Hypothalamus (tissue), 51 donors: Measurements from ENCODE around the gene ATP6AP1.

ENCODE experiments used
- DNase-seq, 51 donors: peaks; one replicate each; lab custom pipeline; 2025; lab: John Stamatoyannopoulos, UW

The ATP6AP1 gene

GRCh38 chrX:154426916-154427770 is 1.3 kb upstream of the ATP6AP1 start:
- DNase-seq, result no peak

GRCh38 chrX:154429711-154430110 is 1.2 kb downstream of the ATP6AP1 start:
- DNase-seq, result peak in 1 of 51 donors; percentile 2

GRCh38 chrX:154430479-154430878 is 2.0 kb downstream of the ATP6AP1 start:
- no peak for DNase-seq

GRCh38 chrX:154430916-154431315 is 2.4 kb downstream of the ATP6AP1 start:
- DNase-seq, result no peak

GRCh38 chrX:154431341-154431740 is 2.9 kb downstream of the ATP6AP1 start:
- DNase-seq, result peak in 10 of 51 donors; percentile 2 to 13 (median 5)

DNA sequence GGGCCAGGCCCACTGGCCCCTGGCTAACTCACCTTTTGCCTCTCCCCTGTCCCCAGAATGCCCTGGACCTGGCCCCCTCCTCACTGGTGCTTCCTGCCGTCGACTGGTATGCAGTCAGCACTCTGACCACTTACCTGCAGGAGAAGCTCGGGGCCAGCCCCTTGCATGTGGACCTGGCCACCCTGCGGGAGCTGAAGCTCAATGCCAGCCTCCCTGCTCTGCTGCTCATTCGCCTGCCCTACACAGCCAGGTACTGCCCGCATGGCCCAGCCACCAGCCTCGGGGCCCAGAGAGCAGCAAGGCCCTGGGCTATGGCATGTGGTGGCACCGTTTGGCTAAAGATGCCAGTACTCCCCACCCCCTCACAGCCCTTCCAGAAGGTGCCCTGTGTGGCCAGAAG is 3.7 kb downstream of the ATP6AP1 start:
- no peak for DNase-seq

DNA sequence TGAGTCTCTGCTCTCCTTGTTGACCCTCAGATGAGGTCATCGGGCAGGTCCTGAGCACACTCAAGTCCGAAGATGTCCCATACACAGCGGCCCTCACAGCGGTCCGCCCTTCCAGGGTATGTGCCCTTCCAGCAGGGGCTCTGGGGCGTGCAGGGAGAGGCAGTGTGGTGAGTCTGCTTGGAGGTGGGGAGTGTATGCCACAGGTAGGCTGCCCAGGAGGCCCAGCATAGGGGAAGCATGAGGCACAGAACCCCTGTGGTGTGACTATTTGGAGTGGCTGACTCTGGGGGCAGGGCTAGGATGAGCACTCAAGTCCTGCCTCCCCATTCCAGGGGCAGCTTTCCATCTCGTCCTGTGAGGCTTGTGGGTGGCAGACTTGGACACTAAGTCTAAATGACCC is 5.1 kb downstream of the ATP6AP1 start:
- no peak for DNase-seq

DNA sequence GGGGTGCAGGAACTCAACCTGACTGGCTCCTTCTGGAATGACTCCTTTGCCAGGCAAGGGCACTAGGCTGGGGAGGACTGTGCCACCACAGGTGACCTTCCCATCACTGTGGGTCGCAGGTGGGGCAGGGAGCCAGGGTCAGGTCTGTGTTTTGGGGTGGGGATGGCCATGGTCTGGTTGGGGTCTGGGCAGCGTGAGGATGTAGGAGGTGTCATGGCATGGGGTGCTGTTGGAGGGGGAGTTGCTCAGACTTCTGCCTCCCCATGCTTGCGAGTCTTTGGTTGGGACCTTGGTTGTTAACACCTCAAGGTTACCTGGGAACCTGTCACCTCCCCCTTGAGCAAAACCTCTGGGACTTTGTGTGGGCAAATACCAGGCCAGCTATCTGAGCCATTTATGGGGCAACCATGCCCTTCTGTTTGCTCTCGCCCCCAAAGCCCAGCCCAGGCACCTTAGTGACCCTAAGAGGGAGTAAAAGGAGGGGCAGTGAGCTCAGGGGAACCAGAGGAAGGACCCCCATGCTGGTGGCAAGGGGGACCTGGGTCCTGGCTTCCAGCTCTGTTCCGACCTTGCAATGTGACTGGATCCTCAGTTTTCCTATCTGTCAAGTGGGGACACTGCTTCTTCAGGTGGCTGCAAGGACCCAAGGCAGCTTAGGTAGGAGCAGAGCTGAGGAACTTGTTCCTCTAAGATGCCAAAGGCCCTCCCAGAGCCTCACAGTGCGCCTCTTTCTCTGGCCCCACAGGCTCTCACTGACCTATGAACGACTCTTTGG is 6.1 kb downstream of the ATP6AP1 start:
- DNase-seq, result no peak

DNA sequence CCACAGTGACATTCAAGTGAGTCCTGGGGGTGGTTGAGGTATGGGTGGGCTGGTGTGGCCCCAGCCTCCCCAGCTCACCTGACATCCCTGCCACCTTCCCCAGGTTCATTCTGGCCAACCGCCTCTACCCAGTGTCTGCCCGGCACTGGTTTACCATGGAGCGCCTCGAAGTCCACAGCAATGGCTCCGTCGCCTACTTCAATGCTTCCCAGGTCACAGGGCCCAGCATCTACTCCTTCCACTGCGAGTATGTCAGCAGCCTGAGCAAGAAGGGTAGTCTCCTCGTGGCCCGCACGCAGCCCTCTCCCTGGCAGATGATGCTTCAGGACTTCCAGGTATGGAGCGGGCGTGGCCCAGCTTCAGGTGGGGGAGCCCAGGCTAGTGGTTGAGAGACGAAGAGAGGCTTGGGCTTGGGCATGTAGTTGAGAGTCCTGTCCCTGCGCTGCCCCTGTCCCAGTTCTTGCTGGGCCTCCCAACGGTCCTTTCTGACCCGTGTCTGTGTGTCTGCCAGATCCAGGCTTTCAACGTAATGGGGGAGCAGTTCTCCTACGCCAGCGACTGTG is 6.8 kb downstream of the ATP6AP1 start:
- no peak for DNase-seq

DNA sequence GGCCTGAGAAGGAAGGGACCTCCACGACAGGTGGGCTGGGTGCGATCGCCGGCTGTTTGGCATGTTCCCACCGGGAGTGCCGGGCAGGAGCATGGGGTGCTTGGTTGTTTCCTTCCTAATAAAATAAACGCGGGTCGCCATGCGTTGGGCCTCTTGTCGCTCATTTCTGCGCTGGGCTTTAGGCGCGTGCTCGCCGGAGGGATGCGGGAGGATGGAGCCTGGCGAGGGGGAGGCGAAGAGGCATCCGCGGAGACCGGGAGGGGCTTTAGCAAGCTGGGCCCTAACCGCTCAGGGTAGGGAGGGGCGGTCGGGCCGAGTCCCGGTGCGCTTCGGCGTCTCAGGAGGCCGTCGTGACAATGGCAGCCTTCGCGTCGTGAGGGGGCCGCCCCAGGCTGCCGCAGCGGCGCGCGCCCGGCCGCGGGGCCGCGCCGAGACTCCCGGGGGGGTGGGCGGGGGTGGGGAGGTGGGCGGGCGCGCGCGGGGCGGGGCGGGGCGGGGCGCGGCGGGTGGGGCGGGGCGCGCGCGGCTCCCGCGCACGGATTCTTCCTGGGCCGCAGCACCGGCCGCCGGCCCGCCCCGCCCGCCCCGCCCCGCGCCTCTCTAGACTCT is 8.0 kb downstream of the ATP6AP1 start:
- DNase-seq, result peak in 22 of 51 donors; percentile 1 to 58 (median 30)

- DNase-seq, result peak in 25 of 51 donors; percentile 1 to 55 (median 30)
These were observed 8.7 kb downstream of the ATP6AP1 start, which contains the start of gene GDI1 for GRCh38 chrX:154436983-154437752. Gene GDI1 (plus strand): TSS chrX:154437154. CDS start chrX:154437255, 101 bp downstream.

DNA sequence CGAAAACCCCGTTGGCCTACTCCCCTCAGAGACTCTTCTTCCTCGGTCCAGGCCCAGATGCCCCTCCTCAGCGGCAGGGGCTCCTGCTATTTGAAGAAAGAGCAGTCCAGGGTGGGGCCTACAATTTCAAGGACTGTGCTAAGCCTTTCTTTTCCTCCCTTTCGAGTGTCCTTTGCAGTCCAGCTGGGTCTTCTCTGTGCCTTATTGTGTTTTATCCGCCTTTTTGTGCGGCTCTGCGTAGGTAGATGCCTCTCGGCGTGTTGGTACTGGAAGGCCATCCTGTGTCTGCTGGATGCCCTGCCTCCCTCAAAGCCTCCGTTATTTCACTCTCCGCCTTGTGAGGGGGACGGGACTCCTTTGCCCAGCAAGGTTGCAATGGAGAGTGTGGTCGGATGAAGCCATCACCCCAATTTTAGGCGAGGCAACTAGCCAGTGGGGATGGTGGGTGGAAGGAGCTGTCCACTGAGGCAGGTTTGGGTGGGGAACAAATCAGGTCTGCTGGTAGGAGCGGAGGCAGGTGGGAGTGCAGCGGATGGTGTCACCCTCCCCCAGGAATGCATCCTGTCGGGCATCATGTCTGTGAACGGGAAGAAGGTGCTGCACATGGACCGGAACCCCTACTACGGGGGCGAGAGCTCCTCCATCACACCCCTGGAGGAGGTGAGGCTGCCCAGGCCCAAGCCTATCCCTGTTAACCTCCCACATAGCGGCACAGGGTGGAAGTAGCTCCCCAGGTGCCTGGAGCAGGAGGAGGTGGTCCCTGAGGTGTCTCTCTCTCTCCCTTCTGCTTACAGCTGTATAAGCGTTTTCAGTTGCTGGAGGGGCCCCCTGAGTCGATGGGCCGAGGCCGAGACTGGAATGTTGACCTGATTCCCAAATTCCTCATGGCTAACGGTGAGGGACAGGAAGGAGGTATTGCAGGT is 9.8 kb downstream of the ATP6AP1 start:
- no peak for DNase-seq

GRCh38 chrX:154439841-154440240 is 11.4 kb downstream of the ATP6AP1 start:
- no peak for DNase-seq

GRCh38 chrX:154440623-154441357 is 12.3 kb downstream of the ATP6AP1 start:
- DNase-seq, result no peak

DNA sequence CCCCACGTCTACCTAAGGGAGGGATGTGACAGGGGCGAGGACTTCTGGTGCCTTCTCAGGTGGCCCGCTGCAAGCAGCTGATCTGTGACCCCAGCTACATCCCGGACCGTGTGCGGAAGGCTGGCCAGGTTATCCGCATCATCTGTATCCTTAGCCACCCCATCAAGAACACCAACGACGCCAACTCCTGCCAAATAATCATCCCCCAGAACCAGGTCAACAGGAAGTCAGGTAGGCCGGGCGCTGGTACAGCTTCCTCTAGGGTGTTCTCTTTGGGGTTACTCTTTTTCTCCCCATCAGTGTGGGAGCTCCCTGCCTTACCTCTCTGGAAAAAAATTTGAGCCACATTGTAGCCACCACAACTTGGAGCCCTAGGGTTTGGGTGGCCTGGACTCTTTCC is 13.1 kb downstream of the ATP6AP1 start:
- no peak for DNase-seq

- DNase-seq, result no peak
These were observed 13.7 kb downstream of the ATP6AP1 start for GRCh38 chrX:154441984-154442707.

DNA sequence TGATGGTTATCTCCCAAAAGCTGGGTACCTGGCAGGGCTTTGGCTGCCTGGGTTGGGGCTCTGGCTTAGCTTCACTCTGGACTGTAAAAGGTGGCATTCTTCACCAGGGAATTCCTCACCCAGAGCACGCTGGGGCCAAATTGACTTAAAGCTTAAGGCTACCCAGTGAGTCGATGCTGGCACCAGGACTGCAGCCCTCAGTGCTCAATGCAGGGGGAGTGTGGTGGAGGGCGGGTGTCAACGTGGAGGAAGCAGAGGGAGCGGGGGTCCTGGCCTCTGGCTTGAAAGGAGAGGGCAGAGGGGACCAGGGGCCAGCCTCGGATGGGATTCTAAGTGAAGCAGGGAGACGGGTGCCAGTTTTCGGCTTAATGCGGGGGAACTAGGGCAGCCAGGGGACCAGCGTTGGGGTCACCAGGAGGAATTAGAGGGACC is 15.0 kb downstream of the ATP6AP1 start:
- DNase-seq, result peak in 2 of 51 donors; percentile 19 to 23
